Measurements from ENCODE around the gene LRRC8B. TPM values are rescaled to one million over a fixed set of nuclear protein-coding genes. Genes with fewer than 3 reads are reported as not detected.
A peak's percentile ranks its signal among the peaks of the same experiment; 100 is the strongest.

Gene LRRC8B
- total RNA-seq, 5 donors from 2014 or later (not counting 1 experiment from before 2014, with no cell fraction given), result 13.3 to 17.6 (median 14.9) TPM

GRCh38 chr1:89578946-89579684, 54.5 kb downstream of the LRRC8B start:
- Mint-ChIP-seq H3K27ac (no peak overlapping the region), H3K4me3 (no peak overlapping the region), H3K36me3 (peaks cover 63% of the 10 kb centered on the region), H3K4me1 (peaks cover 5 to 13% (median 11%) of the 10 kb centered on the region in 3 donors), H3K9me3 (no peaks in the 10 kb centered on the region), H3K27me3 (no peaks in the 10 kb centered on the region)
- Histone ChIP-seq H3K27ac (ENCODE audit: low read length) (no peak overlapping the region), H3K4me3 (ENCODE audit: control insufficient read depth in 1 of 2, extremely low read depth in 1 of 2, low read length in 1 of 2) (no peak overlapping the region), H3K27me3 (replicated peaks in 1 of 2; ENCODE audit: control insufficient read depth in 2 of 2, extremely low read depth in 1 of 2, insufficient read depth in 2 of 2, low read length in 1 of 2) (no peaks in the 10 kb centered on the region), H3K4me1 (ENCODE audit: control insufficient read depth in 1 of 2, extremely low read depth in 1 of 2, insufficient read depth in 2 of 2, low read length in 2 of 2) (no peaks in the 10 kb centered on the region), H3K36me3 (ENCODE audit: control insufficient read depth in 2 of 2, extremely low read depth in 1 of 2, insufficient read depth in 1 of 2, low read length in 1 of 2) (peaks cover 0 to 42% of the 10 kb centered on the region in 2 donors), H3K9me3 (no peaks in the 10 kb centered on the region)
- CTCF ChIA-PET, result interaction anchor here (0.5 to 1.7 kb wide), 6 partner anchors 20 to 236 kb away, joined by 3 to 7 read pairs (median 4); no protein-coding TSS in a partner anchor
- DNase-seq (no peak), ATAC-seq (replicated peaks in 1 of 4) (no peak)
- POLR2A ChIA-PET, result interaction anchor here in 1 of 2 donors (0.7 kb wide), 1 partner anchor 28 kb away, joined by 15 read pairs; no protein-coding TSS in a partner anchor
- WGBS (ENCODE audit: insufficient coverage), result 71% methylated on average over 2 of the region's 2 CpGs

GRCh38 chr1:89580036-89580435, 55.4 kb downstream of the LRRC8B start:
- ChIA-PET CTCF (interaction anchor here (0.5 to 2.8 kb wide), 7 partner anchors 21 to 371 kb away, joined by 3 to 22 read pairs (median 4); no protein-coding TSS in a partner anchor), POLR2A (interaction anchor here in 1 of 2 donors (1.1 kb wide), 1 partner anchor 63 kb away, joined by 3 read pairs; no protein-coding TSS in a partner anchor)
- Mint-ChIP-seq H3K9me3 (no peaks in the 10 kb centered on the region), H3K27ac (no peak overlapping the region), H3K4me1 (peaks cover 5 to 13% (median 10%) of the 10 kb centered on the region in 3 donors), H3K27me3 (no peaks in the 10 kb centered on the region), H3K36me3 (peaks cover 63% of the 10 kb centered on the region), H3K4me3 (no peak overlapping the region)
- Histone ChIP-seq H3K4me3 (ENCODE audit: control insufficient read depth in 1 of 2, extremely low read depth in 1 of 2, low read length in 1 of 2) (no peak overlapping the region), H3K4me1 (ENCODE audit: control insufficient read depth in 1 of 2, extremely low read depth in 1 of 2, insufficient read depth in 2 of 2, low read length in 2 of 2) (no peaks in the 10 kb centered on the region), H3K9me3 (no peaks in the 10 kb centered on the region), H3K27me3 (replicated peaks in 1 of 2; ENCODE audit: control insufficient read depth in 2 of 2, extremely low read depth in 1 of 2, insufficient read depth in 2 of 2, low read length in 1 of 2) (no peaks in the 10 kb centered on the region), H3K36me3 (ENCODE audit: control insufficient read depth in 2 of 2, extremely low read depth in 1 of 2, insufficient read depth in 1 of 2, low read length in 1 of 2) (peaks cover 0 to 40% of the 10 kb centered on the region in 2 donors), H3K27ac (ENCODE audit: low read length) (no peak overlapping the region)
- ATAC-seq (replicated peaks in 1 of 4) (no peak), DNase-seq (no peak)
- 94% methylated on average over 5 of the region's 7 CpGs for WGBS (ENCODE audit: insufficient coverage)

DNA sequence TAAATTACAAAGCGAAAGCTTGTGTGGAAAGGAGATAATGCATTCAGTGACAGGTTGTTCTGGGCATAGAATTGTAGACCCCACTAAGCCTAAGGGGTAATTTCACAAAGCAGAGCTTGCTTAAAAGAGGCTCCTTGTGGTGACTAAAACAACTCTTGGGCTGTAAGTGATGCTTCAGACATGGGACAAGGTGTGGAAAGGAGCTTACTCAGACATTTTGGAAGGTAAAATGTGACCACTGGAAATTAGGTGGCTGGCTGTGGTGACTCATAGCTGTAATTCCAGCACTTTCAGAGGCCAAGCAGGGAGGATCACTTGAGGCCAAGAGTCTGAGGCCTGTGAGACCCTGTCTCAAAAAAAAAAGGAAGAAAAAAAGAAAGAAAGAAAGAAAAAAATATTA, 57.2 kb downstream of the LRRC8B start:
- POLR2A ChIA-PET, result interaction anchor here in 1 of 2 donors (0.7 kb wide), 1 partner anchor 70 kb away, joined by 3 read pairs; no protein-coding TSS in a partner anchor
- ATAC-seq (replicated peaks in 1 of 4) (no peak), DNase-seq (no peak)
- Histone ChIP-seq H3K27ac (ENCODE audit: low read length) (no peak overlapping the region), H3K4me3 (ENCODE audit: control insufficient read depth in 1 of 2, extremely low read depth in 1 of 2, low read length in 1 of 2) (no peak overlapping the region), H3K9me3 (no peaks in the 10 kb centered on the region), H3K27me3 (replicated peaks in 1 of 2; ENCODE audit: control insufficient read depth in 2 of 2, extremely low read depth in 1 of 2, insufficient read depth in 2 of 2, low read length in 1 of 2) (no peaks in the 10 kb centered on the region), H3K36me3 (ENCODE audit: control insufficient read depth in 2 of 2, extremely low read depth in 1 of 2, insufficient read depth in 1 of 2, low read length in 1 of 2) (peaks cover 0 to 37% of the 10 kb centered on the region in 2 donors), H3K4me1 (ENCODE audit: control insufficient read depth in 1 of 2, extremely low read depth in 1 of 2, insufficient read depth in 2 of 2, low read length in 2 of 2) (no peaks in the 10 kb centered on the region)
- Mint-ChIP-seq H3K9me3 (no peaks in the 10 kb centered on the region), H3K27ac (peak overlapping the region; percentile 23 to 53), H3K27me3 (no peaks in the 10 kb centered on the region), H3K4me3 (no peak overlapping the region), H3K4me1 (peaks cover 8 to 16% (median 15%) of the 10 kb centered on the region in 3 donors), H3K36me3 (peaks cover 62% of the 10 kb centered on the region)
- CTCF ChIA-PET, result interaction anchor here (0.6 to 2.8 kb wide), 9 partner anchors 21 to 916 kb away, joined by 3 to 22 read pairs (median 4); no protein-coding TSS in a partner anchor
- WGBS (ENCODE audit: insufficient coverage), result no CpG with 5 or more reads among the region's 1 CpG

GRCh38 chr1:89582571-89582970, 57.9 kb downstream of the LRRC8B start:
- no peak overlapping the region for H3K27ac ChIP-seq (ENCODE audit: low read length)
- H3K36me3 ChIP-seq (ENCODE audit: control insufficient read depth in 2 of 2, extremely low read depth in 1 of 2, insufficient read depth in 1 of 2, low read length in 1 of 2), result peaks cover 0 to 37% of the 10 kb centered on the region in 2 donors
- ATAC-seq (replicated peaks in 1 of 4), result no peak
- 98% methylated on average over 9 of the region's 9 CpGs for WGBS (ENCODE audit: insufficient coverage)
- DNase-seq, result no peak
- ChIA-PET POLR2A (interaction anchor here in 1 of 2 donors (0.6 kb wide), 1 partner anchor 16 kb away, joined by 3 read pairs; no protein-coding TSS in a partner anchor), CTCF (interaction anchor here (0.7 to 1.3 kb wide), 2 partner anchors 20 to 181 kb away, joined by 3 to 5 read pairs; no protein-coding TSS in a partner anchor)
- H3K27ac Mint-ChIP-seq, result no peak overlapping the region
- peaks cover 9 to 19% (median 18%) of the 10 kb centered on the region in 3 donors for H3K4me1 Mint-ChIP-seq
- no peak overlapping the region for H3K4me3 ChIP-seq (ENCODE audit: control insufficient read depth in 1 of 2, extremely low read depth in 1 of 2, low read length in 1 of 2)
- no peaks in the 10 kb centered on the region for H3K9me3 Mint-ChIP-seq
- peaks cover 62% of the 10 kb centered on the region for H3K36me3 Mint-ChIP-seq
- no peaks in the 10 kb centered on the region for H3K4me1 ChIP-seq (ENCODE audit: control insufficient read depth in 1 of 2, extremely low read depth in 1 of 2, insufficient read depth in 2 of 2, low read length in 2 of 2)
- H3K4me3 Mint-ChIP-seq, result no peak overlapping the region
- H3K27me3 Mint-ChIP-seq, result no peaks in the 10 kb centered on the region
- no peaks in the 10 kb centered on the region for H3K27me3 ChIP-seq (replicated peaks in 1 of 2; ENCODE audit: control insufficient read depth in 2 of 2, extremely low read depth in 1 of 2, insufficient read depth in 2 of 2, low read length in 1 of 2)
- H3K9me3 ChIP-seq, result no peaks in the 10 kb centered on the region

GRCh38 chr1:89584211-89584610, 59.6 kb downstream of the LRRC8B start:
- Mint-ChIP-seq H3K36me3 (peaks cover 64% of the 10 kb centered on the region), H3K4me3 (no peak overlapping the region)
- POLR2A ChIA-PET, result interaction anchor here in 1 of 2 donors (0.6 kb wide), 2 partner anchors 27 to 82 kb away, joined by 7 read pairs; no protein-coding TSS in a partner anchor

GRCh38 chr1:89584781-89585180, 60.2 kb downstream of the LRRC8B start:
- Histone ChIP-seq H3K4me3 (ENCODE audit: control insufficient read depth in 1 of 2, extremely low read depth in 1 of 2, low read length in 1 of 2) (no peak overlapping the region), H3K4me1 (ENCODE audit: control insufficient read depth in 1 of 2, extremely low read depth in 1 of 2, insufficient read depth in 2 of 2, low read length in 2 of 2) (no peaks in the 10 kb centered on the region), H3K9me3 (no peaks in the 10 kb centered on the region), H3K36me3 (ENCODE audit: control insufficient read depth in 2 of 2, extremely low read depth in 1 of 2, insufficient read depth in 1 of 2, low read length in 1 of 2) (peaks cover 0 to 37% of the 10 kb centered on the region in 2 donors), H3K27me3 (replicated peaks in 1 of 2; ENCODE audit: control insufficient read depth in 2 of 2, extremely low read depth in 1 of 2, insufficient read depth in 2 of 2, low read length in 1 of 2) (no peaks in the 10 kb centered on the region), H3K27ac (ENCODE audit: low read length) (no peak overlapping the region)
- H3K4me1 Mint-ChIP-seq, result peaks cover 28 to 35% (median 30%) of the 10 kb centered on the region in 3 donors
- no peak for DNase-seq
- no peak overlapping the region for H3K27ac Mint-ChIP-seq
- no peaks in the 10 kb centered on the region for H3K27me3 Mint-ChIP-seq
- no peak for ATAC-seq (replicated peaks in 1 of 4)
- no peaks in the 10 kb centered on the region for H3K9me3 Mint-ChIP-seq
- ChIA-PET CTCF (interaction anchor here (0.5 to 1.2 kb wide), 3 partner anchors 10 to 210 kb away, joined by 3 to 5 read pairs (median 5); no protein-coding TSS in a partner anchor), POLR2A (interaction anchor here in 1 of 2 donors (1.1 kb wide), 1 partner anchor 12 kb away, joined by 3 read pairs; no protein-coding TSS in a partner anchor)
- H3K4me3 Mint-ChIP-seq, result no peak overlapping the region
- 86% methylated on average over 2 of the region's 3 CpGs for WGBS (ENCODE audit: insufficient coverage)
- peaks cover 61% of the 10 kb centered on the region for H3K36me3 Mint-ChIP-seq

More at GRCh38 chr1:89584211-89584610, 59.6 kb downstream of the LRRC8B start:
- H3K4me3 ChIP-seq (ENCODE audit: control insufficient read depth in 1 of 2, extremely low read depth in 1 of 2, low read length in 1 of 2), result no peak overlapping the region
- no CpG with 5 or more reads among the region's 2 CpGs for WGBS (ENCODE audit: insufficient coverage)
- peaks cover 0 to 37% of the 10 kb centered on the region in 2 donors for H3K36me3 ChIP-seq (ENCODE audit: control insufficient read depth in 2 of 2, extremely low read depth in 1 of 2, insufficient read depth in 1 of 2, low read length in 1 of 2)
- no peak for DNase-seq
- no peak for ATAC-seq (replicated peaks in 1 of 4)
- Mint-ChIP-seq H3K9me3 (no peaks in the 10 kb centered on the region), H3K27ac (no peak overlapping the region), H3K4me1 (peaks cover 23 to 31% (median 24%) of the 10 kb centered on the region in 3 donors), H3K27me3 (no peaks in the 10 kb centered on the region)
- CTCF ChIA-PET, result interaction anchor here in 1 of 2 donors (0.6 kb wide), 1 partner anchor 210 kb away, joined by 3 read pairs; no protein-coding TSS in a partner anchor
- H3K4me1 ChIP-seq (ENCODE audit: control insufficient read depth in 1 of 2, extremely low read depth in 1 of 2, insufficient read depth in 2 of 2, low read length in 2 of 2), result no peaks in the 10 kb centered on the region
- H3K27ac ChIP-seq (ENCODE audit: low read length), result no peak overlapping the region
- no peaks in the 10 kb centered on the region for H3K27me3 ChIP-seq (replicated peaks in 1 of 2; ENCODE audit: control insufficient read depth in 2 of 2, extremely low read depth in 1 of 2, insufficient read depth in 2 of 2, low read length in 1 of 2)
- H3K9me3 ChIP-seq, result no peaks in the 10 kb centered on the region

Data from T-cell (primary cell).